H1 (cell line): ENCODE results near the gene NXPH4. TPM values are rescaled to one million over a fixed set of nuclear protein-coding genes. Genes with fewer than 3 reads are reported as not detected.

Experiments used
- CTCF ChIA-PET: fragments of 300-600 bp; sonication (Branson Sonifier 250); formaldehyde crosslinking; loops from one replicate; lab custom pipeline; 2021; ENCODE audit not compliant: partially characterized antibody; lab: Charles Lee
- POLR2A ChIA-PET: fragments of 300-600 bp; sonication (Branson Sonifier 250); formaldehyde crosslinking; loops from one replicate; lab custom pipeline; 2021; ENCODE audit warnings: inconsistent platforms; ENCODE audit not compliant: partially characterized antibody; lab: Charles Lee
- DNase-seq, 2 experiments: peaks; one replicate each; pipeline versions ENCODE4 v3.0.0 to v3.0.0-alpha.2; 2010 to 2022; ENCODE audit warnings: low spot score in 2 of 2, low read depth in 1 of 2, mixed read lengths in 1 of 2
- FAIRE-seq: peaks from 2 replicates; lab custom pipeline; 2011; peaks lifted over from hg19 to GRCh38; lab: Jason Lieb, UNC
- H2AFZ ChIP-seq: 2 replicates; pipeline ENCODE4 v1.8.1; 2012; ENCODE audit warnings: low read length, inconsistent platforms
- H2AK5ac ChIP-seq: 2 replicates; pipeline ENCODE4 v1.6.1; 2013; ENCODE audit warnings: low read depth, low read length
- H2BK120ac ChIP-seq: replicated peaks from 2 replicates; pipeline ENCODE3; 2013; ENCODE audit warnings: low read depth, low read length, inconsistent platforms
- H2BK12ac ChIP-seq: 2 replicates; pipeline ENCODE4 v1.6.1; 2013; ENCODE audit warnings: low read depth, low read length
- H2BK15ac ChIP-seq: 2 replicates; pipeline ENCODE4 v1.6.1; 2013; ENCODE audit warnings: low read length
- H2BK20ac ChIP-seq: 2 replicates; pipeline ENCODE4 v1.6.1; 2013; ENCODE audit warnings: low read length
- H2BK5ac ChIP-seq: 2 replicates; pipeline ENCODE4 v1.6.1; 2013; ENCODE audit warnings: low read depth, low read length
- H3K14ac ChIP-seq: 2 replicates; pipeline ENCODE4 v1.6.1; 2013; ENCODE audit warnings: inconsistent platforms; ENCODE audit not compliant: insufficient read length
- H3K18ac ChIP-seq: 2 replicates; pipeline ENCODE4 v1.6.1; 2013; ENCODE audit warnings: low read length; ENCODE audit errors: extremely low read depth
- H3K23ac ChIP-seq: 2 replicates; pipeline ENCODE4 v1.6.1; 2013; ENCODE audit warnings: inconsistent platforms; ENCODE audit not compliant: insufficient read length
- H3K23me2 ChIP-seq: 2 replicates; pipeline ENCODE4 v1.6.1; 2013; ENCODE audit warnings: low read depth, low read length
- H3K27ac ChIP-seq: 2 replicates; pipeline ENCODE4 v1.6.1; 2011; ENCODE audit warnings: low read depth, low read length, inconsistent platforms
- H3K27me3 ChIP-seq, 4 experiments: replicated peaks in 1 of 4; 1 replicate in 1 of 4; 2 replicates in 3 of 4; pipeline versions ENCODE4 v1.6.1 to v1.8.1; 2011 to 2013; ENCODE audit warnings: low read length in 3 of 4, mild to moderate bottlenecking in 3 of 4, inconsistent platforms in 2 of 4, mixed read lengths in 2 of 4, moderate library complexity in 1 of 4; ENCODE audit not compliant: control insufficient read depth in 3 of 4, insufficient read depth in 3 of 4; ENCODE audit errors: extremely low read depth in 1 of 4
- H3K36me3 ChIP-seq, 4 experiments: 2 replicates each; pipeline versions ENCODE4 v1.6.1 to v1.8.1; 2011 to 2013; ENCODE audit warnings: mild to moderate bottlenecking in 4 of 4, low read length in 3 of 4, moderate library complexity in 2 of 4, control low read depth in 1 of 4, inconsistent platforms in 1 of 4; ENCODE audit not compliant: insufficient read depth in 4 of 4, control insufficient read depth in 2 of 4
- H3K4ac ChIP-seq: replicated peaks from 2 replicates; pipeline ENCODE3; 2013; ENCODE audit warnings: low read length, low read depth, mixed read lengths, inconsistent platforms; ENCODE audit not compliant: insufficient read length
- H3K4me1 ChIP-seq, 4 experiments: replicated peaks in 1 of 4; 1 replicate in 1 of 4; 2 replicates in 3 of 4; pipeline versions ENCODE4 v1.6.1 to v1.8.1; 2011 to 2013; ENCODE audit warnings: low read length in 3 of 4, inconsistent platforms in 2 of 4, mixed read lengths in 1 of 4; ENCODE audit not compliant: insufficient read depth in 4 of 4, control insufficient read depth in 3 of 4
- H3K4me2 ChIP-seq, 2 experiments: 2 replicates each; pipeline versions ENCODE4 v1.6.1 to v1.8.1; 2011 to 2013; ENCODE audit warnings: low read depth in 2 of 2, low read length in 2 of 2, control low read depth in 1 of 2, inconsistent platforms in 1 of 2, mild to moderate bottlenecking in 1 of 2; ENCODE audit not compliant: insufficient read depth in 1 of 2
- H3K4me3 ChIP-seq, 4 experiments: fragments of 200-600, 300-600 bp in 1 of 4; sonication (generic), shearing (Covaris generic), sonication (Bioruptor Twin) in 1 of 4; 2 replicates each; pipeline versions ENCODE4 v1.5.1 to v1.8.1; 2011 to 2016; ENCODE audit warnings: low read length in 4 of 4, low read depth in 3 of 4, control low read depth in 2 of 4, inconsistent platforms in 2 of 4, mild to moderate bottlenecking in 2 of 4, mixed read lengths in 1 of 4, moderate library complexity in 1 of 4; ENCODE audit not compliant: insufficient read depth in 2 of 4; ENCODE audit errors: extremely low read depth in 1 of 4
- H3K56ac ChIP-seq: replicated peaks from 2 replicates; pipeline ENCODE3; 2013; ENCODE audit warnings: low read depth, mild to moderate bottlenecking, mixed read lengths, low read length, inconsistent platforms; ENCODE audit not compliant: insufficient read length
- H3K79me1 ChIP-seq: 2 replicates; pipeline ENCODE4 v1.6.1; 2013; ENCODE audit warnings: low read depth, low read length, control low read depth
- H3K79me2 ChIP-seq, 2 experiments: 2 replicates each; pipeline versions ENCODE4 v1.6.1 to v1.8.1; 2012 to 2013; ENCODE audit warnings: low read length in 2 of 2, mild to moderate bottlenecking in 2 of 2, inconsistent platforms in 1 of 2; ENCODE audit not compliant: insufficient read depth in 2 of 2, control insufficient read depth in 1 of 2
- H3K9ac ChIP-seq, 4 experiments: replicated peaks in 1 of 4; 1 replicate in 1 of 4; 2 replicates in 3 of 4; pipeline versions ENCODE4 v1.6.1 to v1.8.1; 2011 to 2013; ENCODE audit warnings: low read depth in 3 of 4, low read length in 3 of 4, control low read depth in 2 of 4, mild to moderate bottlenecking in 2 of 4, moderate library complexity in 2 of 4, inconsistent platforms in 1 of 4; ENCODE audit errors: extremely low read depth in 1 of 4
- H3K9me3 ChIP-seq, 2 experiments: 2 replicates each; pipeline versions ENCODE4 v1.6.1 to v1.8.1; 2012 to 2013; ENCODE audit warnings: mild to moderate bottlenecking in 2 of 2, moderate library complexity in 2 of 2, control low read depth in 1 of 2, inconsistent platforms in 1 of 2, low read depth in 1 of 2, low read length in 1 of 2, mixed read lengths in 1 of 2; ENCODE audit not compliant: insufficient read depth in 2 of 2
- H4K20me1 ChIP-seq, 2 experiments: replicated peaks in 1 of 2; 2 replicates each; pipeline versions ENCODE3 to v1.8.1; 2011 to 2013; ENCODE audit warnings: inconsistent platforms in 2 of 2, low read length in 2 of 2, mild to moderate bottlenecking in 1 of 2; ENCODE audit not compliant: insufficient read depth in 2 of 2, control insufficient read depth in 1 of 2
- H4K5ac ChIP-seq: 2 replicates; pipeline ENCODE4 v1.6.1; 2013; ENCODE audit warnings: low read length, low read depth, mixed read lengths, inconsistent platforms; ENCODE audit not compliant: insufficient read length
- H4K8ac ChIP-seq: 2 replicates; pipeline ENCODE4 v1.8.0; 2013; ENCODE audit warnings: mild to moderate bottlenecking, moderate library complexity, low read length, inconsistent platforms; ENCODE audit not compliant: insufficient read depth; ENCODE audit errors: extremely low read depth
- H4K91ac ChIP-seq: replicated peaks from 2 replicates; pipeline ENCODE3; 2013; ENCODE audit warnings: low read length, mixed read lengths, inconsistent platforms; ENCODE audit not compliant: insufficient read length
- ASH2L ChIP-seq: fragments of 200-600, 300-600 bp; sonication (generic); IDR thresholded peaks from one replicate; pipeline ENCODE4 v1.7.1; 2017; ENCODE audit warnings: low read length
- BCL11A ChIP-seq, 2 experiments: IDR thresholded peaks; one replicate each; pipeline ENCODE4 v1.6.1; 2011; ENCODE audit warnings: low read depth in 2 of 2, low read length in 2 of 2, mild to moderate bottlenecking in 2 of 2
- CHD2 ChIP-seq: IDR thresholded peaks from 2 replicates; pipeline ENCODE4 v1.6.1; 2012; ENCODE audit warnings: low read length, improper control_type of control experiment
- CREB1 ChIP-seq: IDR thresholded peaks from 2 replicates; pipeline ENCODE4 v1.6.1; 2012; ENCODE audit warnings: inconsistent platforms
- EZH2 ChIP-seq: fragments of 200-600 bp; sonication (generic); IDR thresholded peaks from 2 replicates; pipeline ENCODE4 v1.7.1; 2012; ENCODE audit warnings: low read depth, mild to moderate bottlenecking, moderate library complexity, low read length, inconsistent platforms; ENCODE audit not compliant: severe bottlenecking
- HDAC6 ChIP-seq: IDR thresholded peaks from one replicate; pipeline ENCODE4 v1.7.1; 2012; ENCODE audit warnings: low read depth, mild to moderate bottlenecking, inconsistent platforms, low read length, moderate library complexity
- KDM1A ChIP-seq: fragments of 200-600, 300-600 bp; sonication (generic); IDR thresholded peaks from 2 replicates; pipeline ENCODE4 v1.7.1; 2016; ENCODE audit warnings: mild to moderate bottlenecking, low read length, borderline replicate concordance
- KDM5A ChIP-seq: fragments of 200-600 bp; IDR thresholded peaks from 2 replicates; pipeline ENCODE4 v1.7.1; 2012; ENCODE audit warnings: mild to moderate bottlenecking, low read length, inconsistent platforms, mixed read lengths
- SIRT6 ChIP-seq: IDR thresholded peaks from one replicate; pipeline ENCODE4 v1.7.1; 2012; ENCODE audit warnings: low read length, inconsistent platforms
- SIX5 ChIP-seq: IDR thresholded peaks from 2 replicates; pipeline ENCODE4 v1.6.1; 2011; ENCODE audit warnings: mild to moderate bottlenecking, low read depth, low read length
- SP2 ChIP-seq: IDR thresholded peaks from 2 replicates; pipeline ENCODE4 v1.6.1; 2012; ENCODE audit warnings: mild to moderate bottlenecking, low read length, inconsistent platforms
- TAF1 ChIP-seq: IDR thresholded peaks from 2 replicates; pipeline ENCODE4 v1.6.1; 2011; ENCODE audit warnings: mild to moderate bottlenecking, low read depth, low read length
- WGBS, 2 experiments: shearing (Covaris generic) in 1 of 2; methylation state at CpG; one replicate each; pipeline versions ENCODE4 v1.1.6 to v1.1.7; 2013 to 2015; ENCODE audit warnings: low lambda C conversion rate in 2 of 2, mixed read lengths in 2 of 2, inconsistent platforms in 1 of 2, low coverage in 1 of 2, missing lambda C conversion rate in 1 of 2; ENCODE audit not compliant: insufficient replicate concordance in 2 of 2, insufficient coverage in 1 of 2, insufficient read length in 1 of 2; ENCODE audit errors: extremely low coverage in 1 of 2, missing lambda C conversion rate in 1 of 2; 5-methylcytosine and 5-hydroxymethylcytosine counted together
- polyA plus RNA-seq, 7 experiments: library from polyadenylated mRNA; depleted of rRNA in 3 of 7; stranded (reverse) in 5 of 7; unstranded in 2 of 7; fragments of >200 nt in 5 of 7; fragments of 200-250 nt in 2 of 7; gene quantifications; 1 replicate in 5 of 7; 2 replicates in 1 of 7; 4 replicates in 1 of 7; pipeline versions ENCODE4 v1.2.1 to v1.2.3, GENCODE V29; 2011 to 2013; ENCODE audit warnings: missing spikeins in 2 of 7, mixed read lengths in 2 of 7
- total RNA-seq: library from RNA; stranded (reverse); fragmentation: NEBNext Ultra II Directional; extraction: Animal tissue kit (Norgen Biotek cat#: 25700); gene quantifications from 2 replicates; pipeline ENCODE4 v1.2.1, GENCODE V29; 2021
- TF ChIP-seq, protein P1 (sequence below): IDR thresholded peaks from 2 replicates; pipeline ENCODE4 v1.6.1; 2012; ENCODE audit warnings: inconsistent platforms

The NXPH4 gene
- total and polyA plus RNA-seq, 2 of the 8 experiments (the other 6 are each of a cell fraction or from before 2014, with no cell fraction given), result 0.92 to 1.7 TPM

DNA sequence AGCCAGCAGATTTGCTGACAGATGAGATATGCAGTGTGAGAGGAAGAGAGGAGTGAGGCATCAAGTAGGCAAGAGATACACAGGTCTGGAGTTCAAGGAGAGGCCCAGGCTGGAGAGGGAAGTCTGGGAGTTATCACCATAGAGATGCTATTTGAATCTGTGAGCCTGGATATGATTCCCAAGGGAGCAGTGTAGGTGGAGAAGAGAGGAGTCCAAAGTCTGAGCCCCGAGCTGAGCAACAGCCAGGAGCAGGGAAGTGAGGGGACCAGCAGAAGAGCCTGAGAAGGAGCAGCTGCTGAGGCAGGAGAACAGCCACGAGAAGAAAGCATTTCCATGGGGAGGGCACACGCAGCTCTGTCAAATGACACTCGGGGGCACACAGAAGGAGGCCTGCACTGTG lies 20.2 kb upstream of the NXPH4 start:
- no peak overlapping the region for H2BK20ac ChIP-seq
- POLR2A ChIA-PET, result interaction anchor here (1.1 to 6.4 kb wide), 9 partner anchors 10 to 55 kb away, joined by 3 to 53 read pairs (median 5); partner anchors contain the start of gene SHMT2
- no peak overlapping the region for H3K56ac ChIP-seq
- H4K5ac ChIP-seq, result no peak overlapping the region
- H3K79me1 ChIP-seq, result no peaks in the 10 kb centered on the region; the same call in 1 of the 2 replicates
- no peak overlapping the region for H3K27ac ChIP-seq
- no peaks in the 10 kb centered on the region; a peak in 1 of 7 replicates for H3K4me1 ChIP-seq
- no peak overlapping the region for H3K14ac ChIP-seq
- no peaks in the 10 kb centered on the region for H3K27me3 ChIP-seq
- no peak overlapping the region for H4K91ac ChIP-seq
- H3K36me3 ChIP-seq, result peaks cover 71 to 99% (median 91%) of the 10 kb centered on the region in 4 experiments
- peaks cover 5% of the 10 kb centered on the region; the same call in 1 of the 2 replicates for H3K23me2 ChIP-seq
- H2AK5ac ChIP-seq, result no peak overlapping the region
- CTCF ChIA-PET, result interaction anchor here (0.6 to 20.9 kb wide), 5 partner anchors 11 to 45 kb away, joined by 3 to 389 read pairs (median 6); no protein-coding TSS in a partner anchor
- H3K18ac ChIP-seq, result no peak overlapping the region
- no peak overlapping the region for H4K8ac ChIP-seq
- H2BK5ac ChIP-seq, result no peak overlapping the region
- H3K79me2 ChIP-seq, result no peaks in the 10 kb centered on the region
- H3K9me3 ChIP-seq, result no peaks in the 10 kb centered on the region
- no peak overlapping the region for H2AFZ ChIP-seq
- H3K9ac ChIP-seq, result no peak overlapping the region
- H2BK120ac ChIP-seq, result no peak overlapping the region
- H3K23ac ChIP-seq, result no peak overlapping the region
- no peak overlapping the region for H2BK12ac ChIP-seq
- H3K4ac ChIP-seq, result no peak overlapping the region
- H2BK15ac ChIP-seq, result no peak overlapping the region
- WGBS, 2 experiments, result 89% methylated on average over 4 of the region's 4 CpGs; no CpG with 5 or more reads in 1 of the 2 experiments
- H3K4me3 ChIP-seq, result no peak overlapping the region
- H3K4me2 ChIP-seq, result no peak overlapping the region
- FAIRE-seq (no peak), DNase-seq (no peak)
- H4K20me1 ChIP-seq, result peaks cover 6 to 33% of the 10 kb centered on the region in 2 experiments
- TF ChIP-seq HDAC6 (no peak), CREB1 (no peak), BCL11A (IDR thresholded peaks at IDR 0.05; ENCODE audit: low read depth in 2 of 2, low read length in 2 of 2) (no peak), KDM1A (no peak), EZH2 (no peak), SIX5 (no peak), ASH2L (no peak), SP2 (no peak), CHD2 (no peak), KDM5A (no peak), SIRT6 (no peak), TAF1 (no peak)
- TF ChIP-seq, protein P1, sequence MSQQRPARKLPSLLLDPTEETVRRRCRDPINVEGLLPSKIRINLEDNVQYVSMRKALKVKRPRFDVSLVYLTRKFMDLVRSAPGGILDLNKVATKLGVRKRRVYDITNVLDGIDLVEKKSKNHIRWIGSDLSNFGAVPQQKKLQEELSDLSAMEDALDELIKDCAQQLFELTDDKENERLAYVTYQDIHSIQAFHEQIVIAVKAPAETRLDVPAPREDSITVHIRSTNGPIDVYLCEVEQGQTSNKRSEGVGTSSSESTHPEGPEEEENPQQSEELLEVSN, result no peak
